Neuronal stem cell (in vitro differentiated cells): ENCODE data around the gene DHH.

Source experiments
- DNase-seq: peaks from one replicate; pipeline ENCODE4 v3.0.0-alpha.2; 2013; ENCODE audit warnings: low spot score
- H2AFZ ChIP-seq: one replicate; pipeline ENCODE4 v1.6.1; 2013; ENCODE audit warnings: mild to moderate bottlenecking, low read length, inconsistent platforms
- H2AK5ac ChIP-seq: 2 replicates; pipeline ENCODE4 v1.6.1; 2013; ENCODE audit warnings: low read depth, mild to moderate bottlenecking, inconsistent platforms, low read length, moderate library complexity, mixed read lengths
- H2BK120ac ChIP-seq: 2 replicates; pipeline ENCODE4 v1.6.1; 2013; ENCODE audit warnings: low read depth, mild to moderate bottlenecking, inconsistent platforms, low read length, moderate library complexity, mixed read lengths
- H2BK12ac ChIP-seq: one replicate; pipeline ENCODE4 v1.6.1; 2013; ENCODE audit warnings: low read length, inconsistent platforms
- H2BK15ac ChIP-seq: 2 replicates; pipeline ENCODE4 v1.6.1; 2013; ENCODE audit warnings: mild to moderate bottlenecking, low read length, inconsistent platforms, mixed read lengths
- H2BK5ac ChIP-seq: one replicate; pipeline ENCODE4 v1.6.1; 2013; ENCODE audit warnings: inconsistent platforms, mild to moderate bottlenecking, low read length, moderate library complexity
- H3K14ac ChIP-seq: one replicate; pipeline ENCODE4 v1.6.1; 2013; ENCODE audit warnings: low read length, inconsistent platforms
- H3K18ac ChIP-seq: 2 replicates; pipeline ENCODE4 v1.6.1; 2013; ENCODE audit warnings: low read length, inconsistent platforms
- H3K23ac ChIP-seq: 2 replicates; pipeline ENCODE4 v1.6.1; 2013; ENCODE audit warnings: low read depth, mild to moderate bottlenecking, mixed read lengths, low read length, inconsistent platforms; ENCODE audit not compliant: poor library complexity
- H3K27ac ChIP-seq: replicated peaks from 3 replicates; pipeline ENCODE4 v1.5.1; 2013; ENCODE audit warnings: low read length, inconsistent platforms
- H3K27me3 ChIP-seq, 3 experiments: 2 replicates each; pipeline ENCODE4 v1.6.1; 2013; ENCODE audit warnings: low read length in 3 of 3, mild to moderate bottlenecking in 2 of 3, inconsistent platforms in 1 of 3, low read depth in 1 of 3, mixed read lengths in 1 of 3, moderate library complexity in 1 of 3; ENCODE audit not compliant: control insufficient read depth in 3 of 3, insufficient read depth in 3 of 3
- H3K36me3 ChIP-seq, 2 donors: replicated peaks in 1 of 2; 2 replicates each; pipeline ENCODE4 v1.6.1; 2013; ENCODE audit warnings: low read length in 2 of 2; ENCODE audit not compliant: control insufficient read depth in 2 of 2, insufficient read depth in 2 of 2
- H3K4ac ChIP-seq: 2 replicates; pipeline ENCODE4 v1.6.1; 2013; ENCODE audit warnings: inconsistent platforms, mild to moderate bottlenecking, low read length, moderate library complexity
- H3K4me1 ChIP-seq, 2 donors: 1 replicate in 1 of 2; 2 replicates in 1 of 2; pipeline ENCODE4 v1.6.1; 2013; ENCODE audit warnings: low read length in 2 of 2, low read depth in 1 of 2; ENCODE audit not compliant: control insufficient read depth in 2 of 2, insufficient read depth in 1 of 2
- H3K4me2 ChIP-seq: one replicate; pipeline ENCODE4 v1.6.1; 2013; ENCODE audit warnings: mild to moderate bottlenecking, low read length, inconsistent platforms; ENCODE audit not compliant: insufficient read depth, poor library complexity, severe bottlenecking
- H3K4me3 ChIP-seq, 2 donors: 2 replicates each; pipeline ENCODE4 v1.5.1; 2013; ENCODE audit warnings: low read length in 2 of 2, mild to moderate bottlenecking in 2 of 2, inconsistent platforms in 1 of 2, moderate library complexity in 1 of 2
- H3K79me1 ChIP-seq: one replicate; pipeline ENCODE4 v1.6.1; 2013; ENCODE audit warnings: low read depth, mild to moderate bottlenecking, inconsistent platforms, low read length, moderate library complexity
- H3K9ac ChIP-seq: one replicate; pipeline ENCODE4 v1.6.1; 2013; ENCODE audit warnings: mild to moderate bottlenecking, low read depth, low read length, inconsistent platforms; ENCODE audit not compliant: poor library complexity
- H3K9me3 ChIP-seq, 2 donors: replicated peaks in 1 of 2; 2 replicates each; pipeline versions ENCODE3 to v1.6.1; 2013; ENCODE audit warnings: low read length in 2 of 2, mild to moderate bottlenecking in 2 of 2, inconsistent platforms in 1 of 2, low read depth in 1 of 2, mixed read lengths in 1 of 2, moderate library complexity in 1 of 2; ENCODE audit not compliant: control insufficient read depth in 2 of 2, insufficient read depth in 1 of 2
- H4K8ac ChIP-seq: one replicate; pipeline ENCODE4 v1.6.1; 2013; ENCODE audit warnings: low read depth, mild to moderate bottlenecking, inconsistent platforms, low read length, moderate library complexity
- H4K91ac ChIP-seq: one replicate; pipeline ENCODE4 v1.6.1; 2013; ENCODE audit warnings: low read length, low read depth, mild to moderate bottlenecking, inconsistent platforms; ENCODE audit not compliant: poor library complexity
- WGBS, 2 donors: extraction: QIAGEN DNeasy Blood & Tissue Kit; methylation state at CpG; one replicate each; pipeline ENCODE4 v1.1.7; 2013; ENCODE audit warnings: missing lambda C conversion rate in 2 of 2, mixed read lengths in 1 of 2; ENCODE audit not compliant: insufficient read length in 2 of 2, insufficient replicate concordance in 1 of 2; ENCODE audit errors: extremely low coverage in 2 of 2; 5-methylcytosine and 5-hydroxymethylcytosine counted together

The DHH gene

GRCh38 chr12:49050507-49051372, 43.9 kb downstream of the DHH start:
- H3K79me1 ChIP-seq = peaks cover 14% of the 10 kb centered on the region
- H3K27ac ChIP-seq = no peak overlapping the region

DNA sequence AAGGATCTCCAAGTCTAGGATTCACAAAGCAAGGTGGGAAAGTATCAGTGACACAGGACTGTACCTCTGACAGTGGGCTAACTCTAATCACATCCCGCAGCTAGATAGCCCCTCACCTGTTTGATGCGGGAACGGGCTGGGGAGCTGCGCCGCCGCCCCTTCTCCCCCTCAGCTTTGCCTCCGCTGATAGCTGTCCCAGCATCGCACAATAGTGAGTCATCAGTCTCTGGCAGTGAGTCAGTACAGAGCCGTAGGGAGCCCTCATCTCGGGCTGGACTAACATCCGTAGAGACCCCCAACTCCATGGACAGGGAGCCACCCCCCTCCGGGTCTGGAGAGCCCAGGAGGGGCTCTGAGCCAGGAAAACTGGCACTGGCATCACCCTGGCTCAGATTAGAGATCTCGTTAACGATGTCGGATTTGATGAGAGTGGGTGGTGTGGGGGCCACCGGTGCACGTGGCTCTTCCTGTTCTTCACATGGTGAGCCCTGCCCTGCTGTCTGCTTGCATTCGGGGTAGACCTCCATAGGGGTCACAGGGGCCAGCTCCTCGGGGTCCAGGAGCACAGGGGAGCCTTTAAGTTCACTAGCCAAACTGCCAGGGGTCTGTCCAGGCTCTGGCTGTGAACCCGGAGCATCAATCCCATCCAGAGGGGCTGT, 44.9 kb downstream of the DHH start:
- peaks cover 89 to 100% of the 10 kb centered on the region in 2 donors for H3K36me3 ChIP-seq

More at GRCh38 chr12:49050507-49051372, 43.9 kb downstream of the DHH start:
- Histone ChIP-seq H3K4me1 (no peaks in the 10 kb centered on the region), H3K14ac (no peak overlapping the region), H3K9me3 (no peaks in the 10 kb centered on the region), H3K36me3 (peaks cover 89 to 100% of the 10 kb centered on the region in 2 donors), H2BK12ac (no peak overlapping the region), H3K23ac (no peak overlapping the region), H2BK15ac (no peak overlapping the region), H3K27me3 (no peaks in the 10 kb centered on the region), H4K91ac (no peak overlapping the region), H2BK120ac (no peak overlapping the region), H4K8ac (no peak overlapping the region), H3K4me2 (no peak overlapping the region), H3K9ac (no peak overlapping the region), H3K4me3 (no peak overlapping the region), H2BK5ac (no peak overlapping the region), H3K18ac (no peak overlapping the region), H2AFZ (no peak overlapping the region), H2AK5ac (no peak overlapping the region), H3K4ac (no peak overlapping the region)
- DNase-seq = no peak
- no CpG with 5 or more reads among the region's 13 CpGs for WGBS, 2 donors

GRCh38 chr12:49048953-49049352, 45.6 kb downstream of the DHH start:
- H2AK5ac ChIP-seq = no peak overlapping the region
- H3K4me1 ChIP-seq = no peaks in the 10 kb centered on the region
- H3K9ac ChIP-seq = no peak overlapping the region
- H3K27ac ChIP-seq = no peak overlapping the region
- no peak overlapping the region for H4K8ac ChIP-seq
- no peak overlapping the region for H2BK120ac ChIP-seq
- H2BK15ac ChIP-seq = no peak overlapping the region
- H2BK12ac ChIP-seq = no peak overlapping the region
- H3K4me3 ChIP-seq = no peak overlapping the region
- no peak overlapping the region for H2AFZ ChIP-seq
- no peak overlapping the region for H4K91ac ChIP-seq
- peaks cover 8% of the 10 kb centered on the region for H3K79me1 ChIP-seq
- DNase-seq = no peak
- no peak overlapping the region for H3K14ac ChIP-seq
- H3K23ac ChIP-seq = no peak overlapping the region
- H3K9me3 ChIP-seq = no peaks in the 10 kb centered on the region
- H3K27me3 ChIP-seq = no peaks in the 10 kb centered on the region
- H3K36me3 ChIP-seq = peaks cover 88 to 100% of the 10 kb centered on the region in 2 donors
- H3K4ac ChIP-seq = no peak overlapping the region
- H3K4me2 ChIP-seq = no peak overlapping the region
- H2BK5ac ChIP-seq = no peak overlapping the region
- no peak overlapping the region for H3K18ac ChIP-seq
- no CpG with 5 or more reads among the region's 10 CpGs for WGBS, 2 donors

More for the DNA sequence above, 44.9 kb downstream of the DHH start:
- Histone ChIP-seq H3K4me3 (no peak overlapping the region), H3K23ac (peak overlapping the region; percentile 44), H4K8ac (no peak overlapping the region), H2AK5ac (no peak overlapping the region), H3K9ac (no peak overlapping the region), H3K79me1 (peaks cover 7% of the 10 kb centered on the region), H2BK120ac (no peak overlapping the region), H3K14ac (no peak overlapping the region), H2BK15ac (no peak overlapping the region), H3K4me1 (no peaks in the 10 kb centered on the region), H3K27ac (no peak overlapping the region), H2AFZ (no peak overlapping the region), H4K91ac (no peak overlapping the region), H2BK5ac (no peak overlapping the region), H3K4me2 (no peak overlapping the region), H3K18ac (no peak overlapping the region), H3K4ac (no peak overlapping the region), H3K27me3 (no peaks in the 10 kb centered on the region), H2BK12ac (no peak overlapping the region), H3K9me3 (no peaks in the 10 kb centered on the region)
- WGBS, 2 donors = no CpG with 5 or more reads among the region's 20 CpGs
- no peak for DNase-seq
